Measurements from ENCODE around the gene DISC1.

Gene DISC1

GRCh38 chr1:232057217-232057895, 430.8 kb downstream of the DISC1 start:
- H3K4me3 Mint-ChIP-seq = no peak overlapping the region
- TF ChIP-seq, protein P1, sequence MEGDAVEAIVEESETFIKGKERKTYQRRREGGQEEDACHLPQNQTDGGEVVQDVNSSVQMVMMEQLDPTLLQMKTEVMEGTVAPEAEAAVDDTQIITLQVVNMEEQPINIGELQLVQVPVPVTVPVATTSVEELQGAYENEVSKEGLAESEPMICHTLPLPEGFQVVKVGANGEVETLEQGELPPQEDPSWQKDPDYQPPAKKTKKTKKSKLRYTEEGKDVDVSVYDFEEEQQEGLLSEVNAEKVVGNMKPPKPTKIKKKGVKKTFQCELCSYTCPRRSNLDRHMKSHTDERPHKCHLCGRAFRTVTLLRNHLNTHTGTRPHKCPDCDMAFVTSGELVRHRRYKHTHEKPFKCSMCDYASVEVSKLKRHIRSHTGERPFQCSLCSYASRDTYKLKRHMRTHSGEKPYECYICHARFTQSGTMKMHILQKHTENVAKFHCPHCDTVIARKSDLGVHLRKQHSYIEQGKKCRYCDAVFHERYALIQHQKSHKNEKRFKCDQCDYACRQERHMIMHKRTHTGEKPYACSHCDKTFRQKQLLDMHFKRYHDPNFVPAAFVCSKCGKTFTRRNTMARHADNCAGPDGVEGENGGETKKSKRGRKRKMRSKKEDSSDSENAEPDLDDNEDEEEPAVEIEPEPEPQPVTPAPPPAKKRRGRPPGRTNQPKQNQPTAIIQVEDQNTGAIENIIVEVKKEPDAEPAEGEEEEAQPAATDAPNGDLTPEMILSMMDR (IDR thresholded peaks at IDR 0.05) = no peak
- H3K27me3 Mint-ChIP-seq (ENCODE audit: low read depth, poor library complexity) = peaks cover 4% of the 10 kb centered on the region
- no peak for DNase-seq
- peaks cover 7% of the 10 kb centered on the region for H3K9me3 Mint-ChIP-seq
- no peaks in the 10 kb centered on the region for H3K36me3 Mint-ChIP-seq (ENCODE audit: low read depth)
- H3K4me1 Mint-ChIP-seq = peaks cover 5% of the 10 kb centered on the region
- peak overlapping the region; percentile 43 for H3K27ac Mint-ChIP-seq

GRCh38 chr1:232057896-232058274, 431.3 kb downstream of the DISC1 start:
- TF ChIP-seq, protein P1 (IDR thresholded peaks at IDR 0.05) = no peak
- Mint-ChIP-seq H3K4me1 (peaks cover 5% of the 10 kb centered on the region), H3K4me3 (no peak overlapping the region), H3K27me3 (ENCODE audit: low read depth, poor library complexity) (peaks cover 4% of the 10 kb centered on the region), H3K36me3 (ENCODE audit: low read depth) (no peaks in the 10 kb centered on the region), H3K9me3 (peaks cover 7% of the 10 kb centered on the region), H3K27ac (no peak overlapping the region)
- no peak for DNase-seq

GRCh38 chr1:232059726-232060374, 433.3 kb downstream of the DISC1 start:
- Mint-ChIP-seq H3K27me3 (ENCODE audit: low read depth, poor library complexity) (peaks cover 4% of the 10 kb centered on the region), H3K36me3 (ENCODE audit: low read depth) (no peaks in the 10 kb centered on the region), H3K4me1 (peaks cover 5% of the 10 kb centered on the region), H3K4me3 (no peak overlapping the region), H3K9me3 (no peaks in the 10 kb centered on the region), H3K27ac (no peak overlapping the region)
- DNase-seq = no peak
- TF ChIP-seq, protein P1 (IDR thresholded peaks at IDR 0.05) = no peak

DNA sequence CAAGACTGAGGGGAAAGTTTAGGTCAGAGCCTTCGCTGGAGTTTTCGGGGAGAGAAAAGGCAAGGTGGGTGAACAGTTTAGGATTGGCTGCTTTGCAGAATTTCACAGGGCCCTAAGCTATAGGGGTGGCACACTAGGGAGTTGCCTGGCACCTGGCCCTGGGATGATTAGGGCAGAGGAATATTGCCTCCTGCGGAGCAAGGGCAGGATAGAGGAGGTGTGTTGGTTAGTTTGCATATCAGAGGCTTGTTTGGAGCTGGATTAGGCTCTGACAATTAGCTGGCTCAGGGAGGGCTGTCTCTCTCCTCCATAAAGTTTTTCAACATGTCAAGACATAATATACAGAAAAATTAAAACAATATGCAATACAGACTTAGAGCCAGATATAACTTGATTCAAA, 436.4 kb downstream of the DISC1 start:
- TF ChIP-seq, protein P1 (IDR thresholded peaks at IDR 0.05) = no peak
- H3K4me3 Mint-ChIP-seq = no peak overlapping the region
- no peak for DNase-seq
- no peaks in the 10 kb centered on the region for H3K4me1 Mint-ChIP-seq
- no peaks in the 10 kb centered on the region for H3K9me3 Mint-ChIP-seq
- no peak overlapping the region for H3K27ac Mint-ChIP-seq
- H3K27me3 Mint-ChIP-seq (ENCODE audit: low read depth, poor library complexity) = no peaks in the 10 kb centered on the region
- H3K36me3 Mint-ChIP-seq (ENCODE audit: low read depth) = no peaks in the 10 kb centered on the region

DNA sequence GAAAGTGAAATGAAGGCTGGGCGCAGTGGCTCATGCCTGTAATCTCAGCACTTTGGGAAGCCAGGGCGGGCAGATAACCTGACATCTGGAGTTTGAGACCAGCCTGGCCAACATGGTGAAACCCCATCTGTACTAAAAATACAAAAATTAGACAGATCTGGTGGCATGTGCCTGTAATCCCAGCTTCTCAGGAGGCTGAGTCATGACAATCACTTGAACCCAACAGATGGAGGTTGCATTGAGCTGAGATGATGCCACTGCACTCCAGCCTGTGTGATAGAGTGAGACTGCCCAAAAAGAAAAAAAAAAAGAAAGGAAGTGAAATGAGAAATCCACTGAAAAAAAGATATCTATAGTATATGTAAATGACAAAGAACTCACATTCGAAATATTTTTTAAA, 439.9 kb downstream of the DISC1 start:
- Mint-ChIP-seq H3K27ac (no peak overlapping the region), H3K4me3 (no peak overlapping the region), H3K36me3 (ENCODE audit: low read depth) (no peaks in the 10 kb centered on the region), H3K9me3 (peaks cover 16% of the 10 kb centered on the region), H3K27me3 (ENCODE audit: low read depth, poor library complexity) (no peaks in the 10 kb centered on the region), H3K4me1 (no peaks in the 10 kb centered on the region)
- TF ChIP-seq, protein P1 (IDR thresholded peaks at IDR 0.05) = no peak
- DNase-seq = no peak

DNA sequence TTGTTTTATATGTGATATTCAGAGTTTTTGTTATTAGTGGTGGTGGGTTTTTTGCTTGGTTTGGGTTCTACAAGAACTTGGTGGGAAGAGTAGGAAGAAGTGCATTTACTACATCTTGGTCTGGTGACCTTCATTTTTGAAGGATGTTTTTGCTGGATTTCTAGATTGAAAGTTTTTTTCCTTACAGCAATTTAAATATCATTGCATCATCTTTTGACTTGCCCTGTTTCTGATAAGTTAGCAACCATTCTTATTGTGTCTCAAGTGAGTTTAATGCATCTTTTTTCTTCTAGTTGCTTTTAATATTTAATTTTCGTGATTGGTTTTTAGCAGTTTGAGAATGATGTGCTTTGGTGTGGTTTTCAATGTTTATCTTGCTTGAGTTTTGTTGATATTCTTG, 447.7 kb downstream of the DISC1 start:
- H3K4me1 Mint-ChIP-seq = no peaks in the 10 kb centered on the region
- DNase-seq = no peak
- no peaks in the 10 kb centered on the region for H3K36me3 Mint-ChIP-seq (ENCODE audit: low read depth)
- H3K27me3 Mint-ChIP-seq (ENCODE audit: low read depth, poor library complexity) = no peaks in the 10 kb centered on the region
- H3K4me3 Mint-ChIP-seq = no peak overlapping the region
- H3K27ac Mint-ChIP-seq = no peak overlapping the region
- TF ChIP-seq, protein P1 (IDR thresholded peaks at IDR 0.05) = no peak
- peaks cover 18% of the 10 kb centered on the region for H3K9me3 Mint-ChIP-seq
